H1 (cell line): ENCODE measurements around the gene JMJD7. TPM values are rescaled to one million over a fixed set of nuclear protein-coding genes. Genes with fewer than 3 reads are reported as not detected.

Source experiments
- CTCF ChIA-PET: fragments of 300-600 bp; sonication (Branson Sonifier 250); formaldehyde crosslinking; loops from one replicate; lab custom pipeline; 2021; ENCODE audit not compliant: partially characterized antibody; lab: Charles Lee
- POLR2A ChIA-PET: fragments of 300-600 bp; sonication (Branson Sonifier 250); formaldehyde crosslinking; loops from one replicate; lab custom pipeline; 2021; ENCODE audit warnings: inconsistent platforms; ENCODE audit not compliant: partially characterized antibody; lab: Charles Lee
- DNase-seq, 2 experiments: peaks; one replicate each; pipeline versions ENCODE4 v3.0.0 to v3.0.0-alpha.2; 2010 to 2022; ENCODE audit warnings: low spot score in 2 of 2, low read depth in 1 of 2, mixed read lengths in 1 of 2
- FAIRE-seq: peaks from 2 replicates; lab custom pipeline; 2011; peaks lifted over from hg19 to GRCh38; lab: Jason Lieb, UNC
- H2AFZ ChIP-seq: 2 replicates; pipeline ENCODE4 v1.8.1; 2012; ENCODE audit warnings: low read length, inconsistent platforms
- H2AK5ac ChIP-seq: 2 replicates; pipeline ENCODE4 v1.6.1; 2013; ENCODE audit warnings: low read depth, low read length
- H2BK120ac ChIP-seq: replicated peaks from 2 replicates; pipeline ENCODE3; 2013; ENCODE audit warnings: low read depth, low read length, inconsistent platforms
- H2BK12ac ChIP-seq: 2 replicates; pipeline ENCODE4 v1.6.1; 2013; ENCODE audit warnings: low read depth, low read length
- H2BK15ac ChIP-seq: 2 replicates; pipeline ENCODE4 v1.6.1; 2013; ENCODE audit warnings: low read length
- H2BK20ac ChIP-seq: 2 replicates; pipeline ENCODE4 v1.6.1; 2013; ENCODE audit warnings: low read length
- H2BK5ac ChIP-seq: 2 replicates; pipeline ENCODE4 v1.6.1; 2013; ENCODE audit warnings: low read depth, low read length
- H3K14ac ChIP-seq: 2 replicates; pipeline ENCODE4 v1.6.1; 2013; ENCODE audit warnings: inconsistent platforms; ENCODE audit not compliant: insufficient read length
- H3K18ac ChIP-seq: 2 replicates; pipeline ENCODE4 v1.6.1; 2013; ENCODE audit warnings: low read length; ENCODE audit errors: extremely low read depth
- H3K23ac ChIP-seq: 2 replicates; pipeline ENCODE4 v1.6.1; 2013; ENCODE audit warnings: inconsistent platforms; ENCODE audit not compliant: insufficient read length
- H3K23me2 ChIP-seq: 2 replicates; pipeline ENCODE4 v1.6.1; 2013; ENCODE audit warnings: low read depth, low read length
- H3K27ac ChIP-seq: 2 replicates; pipeline ENCODE4 v1.6.1; 2011; ENCODE audit warnings: low read depth, low read length, inconsistent platforms
- H3K27me3 ChIP-seq, 4 experiments: replicated peaks in 1 of 4; 1 replicate in 1 of 4; 2 replicates in 3 of 4; pipeline versions ENCODE4 v1.6.1 to v1.8.1; 2011 to 2013; ENCODE audit warnings: low read length in 3 of 4, mild to moderate bottlenecking in 3 of 4, inconsistent platforms in 2 of 4, mixed read lengths in 2 of 4, moderate library complexity in 1 of 4; ENCODE audit not compliant: control insufficient read depth in 3 of 4, insufficient read depth in 3 of 4; ENCODE audit errors: extremely low read depth in 1 of 4
- H3K36me3 ChIP-seq, 4 experiments: 2 replicates each; pipeline versions ENCODE4 v1.6.1 to v1.8.1; 2011 to 2013; ENCODE audit warnings: mild to moderate bottlenecking in 4 of 4, low read length in 3 of 4, moderate library complexity in 2 of 4, control low read depth in 1 of 4, inconsistent platforms in 1 of 4; ENCODE audit not compliant: insufficient read depth in 4 of 4, control insufficient read depth in 2 of 4
- H3K4ac ChIP-seq: replicated peaks from 2 replicates; pipeline ENCODE3; 2013; ENCODE audit warnings: low read length, low read depth, mixed read lengths, inconsistent platforms; ENCODE audit not compliant: insufficient read length
- H3K4me1 ChIP-seq, 4 experiments: replicated peaks in 1 of 4; 1 replicate in 1 of 4; 2 replicates in 3 of 4; pipeline versions ENCODE4 v1.6.1 to v1.8.1; 2011 to 2013; ENCODE audit warnings: low read length in 3 of 4, inconsistent platforms in 2 of 4, mixed read lengths in 1 of 4; ENCODE audit not compliant: insufficient read depth in 4 of 4, control insufficient read depth in 3 of 4
- H3K4me2 ChIP-seq, 2 experiments: 2 replicates each; pipeline versions ENCODE4 v1.6.1 to v1.8.1; 2011 to 2013; ENCODE audit warnings: low read depth in 2 of 2, low read length in 2 of 2, control low read depth in 1 of 2, inconsistent platforms in 1 of 2, mild to moderate bottlenecking in 1 of 2; ENCODE audit not compliant: insufficient read depth in 1 of 2
- H3K4me3 ChIP-seq, 4 experiments: fragments of 200-600, 300-600 bp in 1 of 4; sonication (generic), shearing (Covaris generic), sonication (Bioruptor Twin) in 1 of 4; 2 replicates each; pipeline versions ENCODE4 v1.5.1 to v1.8.1; 2011 to 2016; ENCODE audit warnings: low read length in 4 of 4, low read depth in 3 of 4, control low read depth in 2 of 4, inconsistent platforms in 2 of 4, mild to moderate bottlenecking in 2 of 4, mixed read lengths in 1 of 4, moderate library complexity in 1 of 4; ENCODE audit not compliant: insufficient read depth in 2 of 4; ENCODE audit errors: extremely low read depth in 1 of 4
- H3K56ac ChIP-seq: replicated peaks from 2 replicates; pipeline ENCODE3; 2013; ENCODE audit warnings: low read depth, mild to moderate bottlenecking, mixed read lengths, low read length, inconsistent platforms; ENCODE audit not compliant: insufficient read length
- H3K79me1 ChIP-seq: 2 replicates; pipeline ENCODE4 v1.6.1; 2013; ENCODE audit warnings: low read depth, low read length, control low read depth
- H3K79me2 ChIP-seq, 2 experiments: 2 replicates each; pipeline versions ENCODE4 v1.6.1 to v1.8.1; 2012 to 2013; ENCODE audit warnings: low read length in 2 of 2, mild to moderate bottlenecking in 2 of 2, inconsistent platforms in 1 of 2; ENCODE audit not compliant: insufficient read depth in 2 of 2, control insufficient read depth in 1 of 2
- H3K9ac ChIP-seq, 4 experiments: replicated peaks in 1 of 4; 1 replicate in 1 of 4; 2 replicates in 3 of 4; pipeline versions ENCODE4 v1.6.1 to v1.8.1; 2011 to 2013; ENCODE audit warnings: low read depth in 3 of 4, low read length in 3 of 4, control low read depth in 2 of 4, mild to moderate bottlenecking in 2 of 4, moderate library complexity in 2 of 4, inconsistent platforms in 1 of 4; ENCODE audit errors: extremely low read depth in 1 of 4
- H3K9me3 ChIP-seq, 2 experiments: 2 replicates each; pipeline versions ENCODE4 v1.6.1 to v1.8.1; 2012 to 2013; ENCODE audit warnings: mild to moderate bottlenecking in 2 of 2, moderate library complexity in 2 of 2, control low read depth in 1 of 2, inconsistent platforms in 1 of 2, low read depth in 1 of 2, low read length in 1 of 2, mixed read lengths in 1 of 2; ENCODE audit not compliant: insufficient read depth in 2 of 2
- H4K20me1 ChIP-seq, 2 experiments: replicated peaks in 1 of 2; 2 replicates each; pipeline versions ENCODE3 to v1.8.1; 2011 to 2013; ENCODE audit warnings: inconsistent platforms in 2 of 2, low read length in 2 of 2, mild to moderate bottlenecking in 1 of 2; ENCODE audit not compliant: insufficient read depth in 2 of 2, control insufficient read depth in 1 of 2
- H4K5ac ChIP-seq: 2 replicates; pipeline ENCODE4 v1.6.1; 2013; ENCODE audit warnings: low read length, low read depth, mixed read lengths, inconsistent platforms; ENCODE audit not compliant: insufficient read length
- H4K8ac ChIP-seq: 2 replicates; pipeline ENCODE4 v1.8.0; 2013; ENCODE audit warnings: mild to moderate bottlenecking, moderate library complexity, low read length, inconsistent platforms; ENCODE audit not compliant: insufficient read depth; ENCODE audit errors: extremely low read depth
- H4K91ac ChIP-seq: replicated peaks from 2 replicates; pipeline ENCODE3; 2013; ENCODE audit warnings: low read length, mixed read lengths, inconsistent platforms; ENCODE audit not compliant: insufficient read length
- CTCF ChIP-seq, 3 experiments: IDR thresholded peaks; 1 replicate in 2 of 3; 2 replicates in 1 of 3; pipeline versions ENCODE4 v1.5.1 to v1.6.1; 2011; ENCODE audit warnings: low read length in 3 of 3, mild to moderate bottlenecking in 3 of 3, inconsistent platforms in 2 of 3, low read depth in 1 of 3, moderate library complexity in 1 of 3; ENCODE audit not compliant: insufficient read depth in 1 of 3; ENCODE audit errors: control extremely low read depth in 1 of 3
- HDAC6 ChIP-seq: IDR thresholded peaks from one replicate; pipeline ENCODE4 v1.7.1; 2012; ENCODE audit warnings: low read depth, mild to moderate bottlenecking, inconsistent platforms, low read length, moderate library complexity
- JUN ChIP-seq: IDR thresholded peaks from 2 replicates; pipeline ENCODE4 v1.6.1; 2011; ENCODE audit warnings: low read depth, mild to moderate bottlenecking, improper control_type of control experiment, low read length
- NANOG ChIP-seq: IDR thresholded peaks from 2 replicates; pipeline ENCODE4 v1.6.1; 2011; ENCODE audit warnings: low read length, low read depth, mild to moderate bottlenecking, inconsistent platforms; ENCODE audit not compliant: insufficient read depth, poor library complexity, severe bottlenecking
- PHF8 ChIP-seq: fragments of 200-600 bp; sonication (generic); conservative IDR thresholded peaks from 2 replicates; pipeline ENCODE4 v1.7.1; 2012; ENCODE audit warnings: low read depth, mild to moderate bottlenecking, inconsistent platforms, low read length, moderate library complexity
- POLR2A ChIP-seq, 2 experiments: IDR thresholded peaks; 1 replicate in 1 of 2; 2 replicates in 1 of 2; pipeline ENCODE4 v1.6.1; 2011; ENCODE audit warnings: low read depth in 2 of 2, low read length in 2 of 2, mild to moderate bottlenecking in 2 of 2; ENCODE audit errors: control extremely low read depth in 1 of 2
- SUZ12 ChIP-seq: fragments of 200-600 bp; sonication (generic); IDR thresholded peaks from 2 replicates; pipeline ENCODE4 v1.6.1; 2012; ENCODE audit warnings: mild to moderate bottlenecking, inconsistent platforms, low read length, moderate library complexity, mixed read lengths
- WGBS, 2 experiments: shearing (Covaris generic) in 1 of 2; methylation state at CpG; one replicate each; pipeline versions ENCODE4 v1.1.6 to v1.1.7; 2013 to 2015; ENCODE audit warnings: low lambda C conversion rate in 2 of 2, mixed read lengths in 2 of 2, inconsistent platforms in 1 of 2, low coverage in 1 of 2, missing lambda C conversion rate in 1 of 2; ENCODE audit not compliant: insufficient replicate concordance in 2 of 2, insufficient coverage in 1 of 2, insufficient read length in 1 of 2; ENCODE audit errors: extremely low coverage in 1 of 2, missing lambda C conversion rate in 1 of 2; 5-methylcytosine and 5-hydroxymethylcytosine counted together
- polyA plus RNA-seq, 7 experiments: library from polyadenylated mRNA; depleted of rRNA in 3 of 7; stranded (reverse) in 5 of 7; unstranded in 2 of 7; fragments of >200 nt in 5 of 7; fragments of 200-250 nt in 2 of 7; gene quantifications; 1 replicate in 5 of 7; 2 replicates in 1 of 7; 4 replicates in 1 of 7; pipeline versions ENCODE4 v1.2.1 to v1.2.3, GENCODE V29; 2011 to 2013; ENCODE audit warnings: missing spikeins in 2 of 7, mixed read lengths in 2 of 7
- total RNA-seq: library from RNA; stranded (reverse); fragmentation: NEBNext Ultra II Directional; extraction: Animal tissue kit (Norgen Biotek cat#: 25700); gene quantifications from 2 replicates; pipeline ENCODE4 v1.2.1, GENCODE V29; 2021

JMJD7 gene
- total and polyA plus RNA-seq, 2 of the 8 experiments (the other 6 are each of a cell fraction or from before 2014, with no cell fraction given): 15.0 to 20.0 TPM

GRCh38 chr15:41851167-41851523 lies 23.3 kb downstream of the JMJD7 start:
- Histone ChIP-seq H3K18ac (no peak overlapping the region), H4K20me1 (no peaks in the 10 kb centered on the region), H4K5ac (no peak overlapping the region), H3K14ac (no peak overlapping the region), H3K27me3 (no peaks in the 10 kb centered on the region; a peak in 1 of 7 replicates), H2BK12ac (no peak overlapping the region), H3K9ac (no peak overlapping the region), H2BK20ac (no peak overlapping the region), H3K4me3 (no peak overlapping the region), H3K9me3 (no peaks in the 10 kb centered on the region), H3K56ac (no peak overlapping the region), H4K91ac (no peak overlapping the region), H3K36me3 (peaks cover 0 to 7% (median 2%) of the 10 kb centered on the region in 4 experiments; a peak in 3 of 8 replicates), H3K27ac (no peak overlapping the region), H3K4me2 (no peak overlapping the region), H3K23me2 (0 out of 2 replicates have a peak, but pooled peaks cover 2% of the 10 kb centered on the region), H2BK120ac (no peak overlapping the region), H2AFZ (no peak overlapping the region), H3K79me1 (no peaks in the 10 kb centered on the region), H3K23ac (no peak overlapping the region), H3K79me2 (no peaks in the 10 kb centered on the region), H2AK5ac (no peak overlapping the region), H2BK5ac (no peak overlapping the region), H4K8ac (no peak overlapping the region), H3K4ac (no peak overlapping the region), H2BK15ac (no peak overlapping the region), H3K4me1 (peaks cover 0 to 9% (median 2%) of the 10 kb centered on the region in 4 experiments; a peak in 3 of 7 replicates)
- TF ChIP-seq PHF8: no peak
- TF ChIP-seq POLR2A (IDR thresholded peaks at IDR 0.05; ENCODE audit: control extremely low read depth in 1 of 2, low read depth in 2 of 2, low read length in 2 of 2): no peak
- no peak for TF ChIP-seq CTCF (IDR thresholded peaks at IDR 0.05; ENCODE audit: control extremely low read depth in 1 of 3, insufficient read depth in 1 of 3, low read depth in 1 of 3, low read length in 3 of 3)
- no peak for TF ChIP-seq NANOG
- no peak for TF ChIP-seq HDAC6
- TF ChIP-seq JUN: no peak
- TF ChIP-seq SUZ12: no peak
- CTCF ChIA-PET: interaction anchor here (0.6 to 3.5 kb wide), 9 partner anchors 11 to 373 kb away, joined by 3 to 17 read pairs (median 5); no protein-coding TSS in a partner anchor
- DNase-seq: no peak
- no peak for FAIRE-seq
- POLR2A ChIA-PET: interaction anchor here (0.6 to 7.2 kb wide), 11 partner anchors 11 to 77 kb away, joined by 3 to 45 read pairs (median 3); partner anchors contain the start of genes MAPKBP1 and PLA2G4B
- WGBS, 2 experiments: 74% methylated on average over 10 of the region's 11 CpGs; no CpG with 5 or more reads in 1 of the 2 experiments
